Pons (tissue), 1 donor: ENCODE data around the gene TMEM126A.
"Not testable (repeated sequence)": the region's sequence is repeated elsewhere in the genome, so short reads cannot be mapped to it uniquely, and the experiment has no call there.

ENCODE experiments used
- DNase-seq: peaks from one replicate; pipeline ENCODE4 v3.0.0-alpha.2; 2016; ENCODE audit warnings: low spot score

Gene TMEM126A

GRCh38 chr11:85647604-85648299, at the start of gene TMEM126A:
Gene TMEM126A (plus strand): TSS chr11:85647967. CDS start chr11:85650256, 2,289 bp downstream.
- peak; percentile 84 for DNase-seq

GRCh38 chr11:85599083-85599482, 48.7 kb upstream of the TMEM126A start:
- no peak for DNase-seq

GRCh38 chr11:85602526-85603213, 45.1 kb upstream of the TMEM126A start:
- no peak for DNase-seq

- DNase-seq = no peak
Observed at GRCh38 chr11:85603220-85603619, 44.5 kb upstream of the TMEM126A start.

GRCh38 chr11:85606237-85606636, 41.5 kb upstream of the TMEM126A start:
- not testable (repeated sequence) for DNase-seq

- DNase-seq = not testable (repeated sequence)
Observed at GRCh38 chr11:85608621-85609020, 39.1 kb upstream of the TMEM126A start.

GRCh38 chr11:85609286-85609685, 38.5 kb upstream of the TMEM126A start:
- not testable (repeated sequence) for DNase-seq

- not testable (repeated sequence) for DNase-seq
Observed at GRCh38 chr11:85611643-85612042, 36.1 kb upstream of the TMEM126A start.

- no peak for DNase-seq
Observed at GRCh38 chr11:85619499-85619898, 28.3 kb upstream of the TMEM126A start.

- no peak for DNase-seq
Observed at GRCh38 chr11:85620256-85620655, 27.5 kb upstream of the TMEM126A start.

GRCh38 chr11:85626496-85626895, 21.3 kb upstream of the TMEM126A start:
- DNase-seq = peak; percentile 12

- peak; percentile 77 for DNase-seq
Observed at GRCh38 chr11:85627332-85627997, 20.3 kb upstream of the TMEM126A start, which contains the start of gene DLG2. Gene DLG2 (minus strand): TSS chr11:85627344.

- DNase-seq = peak; percentile 99
Observed at GRCh38 chr11:85627998-85628770, 19.6 kb upstream of the TMEM126A start, which contains the start of gene TMEM126B. Gene TMEM126B (plus strand): TSS chr11:85628593. CDS start chr11:85628608, 15 bp downstream.

GRCh38 chr11:85628771-85629341, 18.9 kb upstream of the TMEM126A start:
- DNase-seq = no peak

GRCh38 chr11:85634747-85635146, 13.0 kb upstream of the TMEM126A start:
- DNase-seq = no peak

- no peak for DNase-seq
Observed at GRCh38 chr11:85643191-85643614, 4.6 kb upstream of the TMEM126A start.

- DNase-seq = no peak
Observed at GRCh38 chr11:85647078-85647477, 689 bp upstream of the TMEM126A start.

- no peak for DNase-seq
Observed at GRCh38 chr11:85651118-85651517, 3.4 kb downstream of the TMEM126A start.

GRCh38 chr11:85652786-85653447, 5.2 kb downstream of the TMEM126A start:
- no peak for DNase-seq

GRCh38 chr11:85654343-85654742, 6.6 kb downstream of the TMEM126A start:
- DNase-seq = not testable (repeated sequence)

- no peak for DNase-seq
Observed at GRCh38 chr11:85656777-85657176, 9.0 kb downstream of the TMEM126A start.
